ENCODE measurements around the gene HSPA8. TPM values are rescaled to one million over a fixed set of nuclear protein-coding genes. Genes with fewer than 3 reads are reported as not detected.

The HSPA8 gene
- total RNA-seq, 1 experiment from 2014 or later, result 1,301 TPM

DNA sequence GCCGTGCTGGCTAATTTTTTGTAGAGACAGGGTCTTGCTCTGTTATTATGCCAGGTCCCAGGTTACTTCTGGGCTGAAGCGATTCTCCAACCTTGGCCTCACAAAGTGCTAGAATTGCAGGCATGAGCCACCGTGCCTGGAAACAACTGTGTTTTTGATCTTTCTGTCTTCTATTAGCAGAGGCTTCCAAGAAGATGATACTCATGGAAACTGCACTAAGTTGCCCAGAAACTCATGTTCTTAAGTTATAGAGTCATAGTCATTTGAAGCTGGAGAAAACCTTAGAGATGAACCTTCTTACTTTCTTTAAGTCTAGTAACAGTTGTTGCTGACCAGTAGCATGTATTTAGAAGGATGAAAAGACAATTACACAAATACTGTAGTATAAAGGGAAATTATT lies 37.1 kb upstream of the HSPA8 start:
- no peak overlapping the region for H2AFZ ChIP-seq (ENCODE audit: low read depth, low read length, poor library complexity, severe bottlenecking)
- TF ChIP-seq, protein P1, sequence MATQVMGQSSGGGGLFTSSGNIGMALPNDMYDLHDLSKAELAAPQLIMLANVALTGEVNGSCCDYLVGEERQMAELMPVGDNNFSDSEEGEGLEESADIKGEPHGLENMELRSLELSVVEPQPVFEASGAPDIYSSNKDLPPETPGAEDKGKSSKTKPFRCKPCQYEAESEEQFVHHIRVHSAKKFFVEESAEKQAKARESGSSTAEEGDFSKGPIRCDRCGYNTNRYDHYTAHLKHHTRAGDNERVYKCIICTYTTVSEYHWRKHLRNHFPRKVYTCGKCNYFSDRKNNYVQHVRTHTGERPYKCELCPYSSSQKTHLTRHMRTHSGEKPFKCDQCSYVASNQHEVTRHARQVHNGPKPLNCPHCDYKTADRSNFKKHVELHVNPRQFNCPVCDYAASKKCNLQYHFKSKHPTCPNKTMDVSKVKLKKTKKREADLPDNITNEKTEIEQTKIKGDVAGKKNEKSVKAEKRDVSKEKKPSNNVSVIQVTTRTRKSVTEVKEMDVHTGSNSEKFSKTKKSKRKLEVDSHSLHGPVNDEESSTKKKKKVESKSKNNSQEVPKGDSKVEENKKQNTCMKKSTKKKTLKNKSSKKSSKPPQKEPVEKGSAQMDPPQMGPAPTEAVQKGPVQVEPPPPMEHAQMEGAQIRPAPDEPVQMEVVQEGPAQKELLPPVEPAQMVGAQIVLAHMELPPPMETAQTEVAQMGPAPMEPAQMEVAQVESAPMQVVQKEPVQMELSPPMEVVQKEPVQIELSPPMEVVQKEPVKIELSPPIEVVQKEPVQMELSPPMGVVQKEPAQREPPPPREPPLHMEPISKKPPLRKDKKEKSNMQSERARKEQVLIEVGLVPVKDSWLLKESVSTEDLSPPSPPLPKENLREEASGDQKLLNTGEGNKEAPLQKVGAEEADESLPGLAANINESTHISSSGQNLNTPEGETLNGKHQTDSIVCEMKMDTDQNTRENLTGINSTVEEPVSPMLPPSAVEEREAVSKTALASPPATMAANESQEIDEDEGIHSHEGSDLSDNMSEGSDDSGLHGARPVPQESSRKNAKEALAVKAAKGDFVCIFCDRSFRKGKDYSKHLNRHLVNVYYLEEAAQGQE (IDR thresholded peaks at IDR 0.05; ENCODE audit: low read depth), result no peak
- no peak for TF ChIP-seq RAD21 (IDR thresholded peaks at IDR 0.05; ENCODE audit: low read depth)
- TF ChIP-seq FOSL1 (IDR thresholded peaks at IDR 0.05; ENCODE audit: low read depth), result no peak
- no peak for TF ChIP-seq SIN3A (IDR thresholded peaks at IDR 0.05; ENCODE audit: low read depth)
- no peak for TF ChIP-seq POLR2A (IDR thresholded peaks at IDR 0.05; ENCODE audit: borderline replicate concordance, extremely low read depth, insufficient read depth, insufficient read length)
- no peak for TF ChIP-seq CBX3 (IDR thresholded peaks at IDR 0.05; ENCODE audit: low read depth)
- TF ChIP-seq EGR1 (IDR thresholded peaks at IDR 0.05; ENCODE audit: low read depth), result no peak
- TF ChIP-seq EZH2 (IDR thresholded peaks at IDR 0.05), result no peak
- no peak for TF ChIP-seq ZNF274 (IDR thresholded peaks at IDR 0.05; ENCODE audit: low read depth, low read length)
- TF ChIP-seq CEBPB (IDR thresholded peaks at IDR 0.05; ENCODE audit: low read depth), result no peak
- no peak for TF ChIP-seq ELF1 (IDR thresholded peaks at IDR 0.05; ENCODE audit: borderline replicate concordance, low read depth)
- no peak for TF ChIP-seq SP1 (IDR thresholded peaks at IDR 0.05; ENCODE audit: low read depth)
- TF ChIP-seq TCF7L2 (IDR thresholded peaks at IDR 0.05; ENCODE audit: borderline replicate concordance, extremely low read depth, insufficient read depth, insufficient read length), result no peak
- no peak for TF ChIP-seq JUND (IDR thresholded peaks at IDR 0.05)
- ChIA-PET POLR2A (no interaction called here), RAD21 (ENCODE audit: low non-redundant PET in 1 of 2, low total read pairs in 2 of 2, uncharacterized antibody in 2 of 2, unreplicated experiment in 2 of 2) (no interaction called here), CTCF (no interaction called here)
- no peak for ATAC-seq
- DNase-seq (ENCODE audit: low read depth, low spot score), result no peak
- H3K4me1 ChIP-seq (ENCODE audit: control insufficient read depth in 1 of 2, insufficient read depth in 2 of 2, low read length in 2 of 2), result peaks cover 0 to 6% of the 10 kb centered on the region in 2 experiments; a peak in 3 of 4 replicates
- H3K9ac ChIP-seq (ENCODE audit: low read length), result no peak overlapping the region
- no peaks in the 10 kb centered on the region for H3K79me2 ChIP-seq (ENCODE audit: insufficient read depth, low read length)
- H3K4me3 ChIP-seq (replicated peaks in 1 of 2; ENCODE audit: low read depth in 1 of 2, low read length in 2 of 2), result no peak overlapping the region
- intact Hi-C loops (cut with micrococcal nuclease), result no loop called here
- H4K20me1 ChIP-seq (ENCODE audit: insufficient read depth), result no peaks in the 10 kb centered on the region
- no peak overlapping the region for H3K27ac ChIP-seq (ENCODE audit: low read depth, low read length)
- no peaks in the 10 kb centered on the region for H3K27me3 ChIP-seq (ENCODE audit: insufficient read depth, low read length)
- H3K9me3 ChIP-seq (ENCODE audit: control insufficient read depth in 1 of 2, insufficient read depth in 1 of 2, low read depth in 1 of 2, low read length in 2 of 2), result no peaks in the 10 kb centered on the region
- no peaks in the 10 kb centered on the region for H3K9me2 ChIP-seq (ENCODE audit: insufficient read depth)
- H3K4me2 ChIP-seq (ENCODE audit: low read length), result no peak overlapping the region
- BruUV-seq (replicated peaks), result no TSS peak
- no peaks in the 10 kb centered on the region for H3K36me3 ChIP-seq (ENCODE audit: control insufficient read depth in 1 of 2, insufficient read depth in 2 of 2, low read length in 2 of 2)
